RCC 7860 (cell line): ENCODE data around the gene TOMM20.
"Not testable (repeated sequence)": the region's sequence is repeated elsewhere in the genome, so short reads cannot be mapped to it uniquely, and the experiment has no call there.

Experiments used
- DNase-seq: peaks from one replicate; pipeline ENCODE4 v3.0.0-alpha.2; 2015; ENCODE audit warnings: low spot score
- FAIRE-seq: peaks from 2 replicates; lab custom pipeline; 2012; peaks lifted over from hg19 to GRCh38; lab: Jason Lieb, UNC

TOMM20 gene

GRCh38 chr1:235085411-235086117 lies 43.1 kb downstream of the TOMM20 start:
- not testable (repeated sequence) for DNase-seq, FAIRE-seq

GRCh38 chr1:235080788-235081187 lies 47.8 kb downstream of the TOMM20 start:
- not testable (repeated sequence) for DNase-seq, FAIRE-seq

GRCh38 chr1:235080297-235080657 lies 48.4 kb downstream of the TOMM20 start:
- not testable (repeated sequence) for DNase-seq, FAIRE-seq

GRCh38 chr1:235079443-235080296 lies 49.0 kb downstream of the TOMM20 start:
- peak; percentile 70 for DNase-seq
- no peak for FAIRE-seq

- DNase-seq = peak; percentile 65
- FAIRE-seq = peak; percentile 51
Measured at GRCh38 chr1:235078480-235079381, 49.9 kb downstream of the TOMM20 start.

- FAIRE-seq = no peak
- no peak for DNase-seq
Measured at GRCh38 chr1:235077571-235078479, 50.8 kb downstream of the TOMM20 start.

- no peak for DNase-seq
- FAIRE-seq = no peak
Measured at GRCh38 chr1:235077163-235077540, 51.5 kb downstream of the TOMM20 start.

GRCh38 chr1:235076504-235077162 lies 52.0 kb downstream of the TOMM20 start:
- no peak for FAIRE-seq

GRCh38 chr1:235075777-235076308 lies 52.8 kb downstream of the TOMM20 start:
- DNase-seq (peak; percentile 30), FAIRE-seq (no peak)

More at GRCh38 chr1:235076504-235077162, 52.0 kb downstream of the TOMM20 start:
- no peak for DNase-seq

- no peak for FAIRE-seq
- DNase-seq = peak; percentile 92
Measured at GRCh38 chr1:235075048-235075776, 53.4 kb downstream of the TOMM20 start.

GRCh38 chr1:235074523-235075047 lies 54.1 kb downstream of the TOMM20 start:
- FAIRE-seq = no peak
- peak; percentile 72 for DNase-seq

- DNase-seq (no peak), FAIRE-seq (no peak)
Measured at GRCh38 chr1:235073968-235074522, 54.6 kb downstream of the TOMM20 start.

GRCh38 chr1:235073331-235073967 lies 55.2 kb downstream of the TOMM20 start:
- FAIRE-seq (no peak), DNase-seq (no peak)

GRCh38 chr1:235072577-235072976 lies 56.1 kb downstream of the TOMM20 start:
- not testable (repeated sequence) for FAIRE-seq, DNase-seq

GRCh38 chr1:235072096-235072495 lies 56.5 kb downstream of the TOMM20 start:
- FAIRE-seq (no peak), DNase-seq (no peak)

- DNase-seq (no peak), FAIRE-seq (no peak)
Measured at GRCh38 chr1:235070819-235071218, 57.8 kb downstream of the TOMM20 start.
